Neutrophil (primary cell): ENCODE results near the gene SPANXC.
"Not testable (repeated sequence)": the region's sequence is repeated elsewhere in the genome, so short reads cannot be mapped to it uniquely, and the experiment has no call there.

Experiments
- H3K27ac ChIP-seq: fragments of 200-600 bp; sonication (generic); 2 replicates; pipeline ENCODE4 v1.5.1; 2016; ENCODE audit warnings: mild to moderate bottlenecking, moderate library complexity
- H3K27me3 ChIP-seq: fragments of 200-600 bp; sonication (generic); 2 replicates; pipeline ENCODE4 v1.6.0; 2016; ENCODE audit warnings: mild to moderate bottlenecking
- H3K36me3 ChIP-seq: fragments of 200-600 bp; sonication (generic); 2 replicates; pipeline ENCODE4 v1.5.1; 2017
- H3K4me1 ChIP-seq, 2 experiments: fragments of 200-600 bp in 1 of 2; sonication (generic) in 1 of 2; 1 replicate in 1 of 2; 2 replicates in 1 of 2; pipeline versions ENCODE4 v1.5.1 to v1.6.1; 2013 to 2016; ENCODE audit warnings: low read depth in 1 of 2, low read length in 1 of 2, mild to moderate bottlenecking in 1 of 2, moderate library complexity in 1 of 2; ENCODE audit not compliant: control insufficient read depth in 1 of 2, insufficient read depth in 1 of 2
- H3K4me3 ChIP-seq, 2 experiments: fragments of 200-600 bp in 1 of 2; sonication (generic) in 1 of 2; 1 replicate in 1 of 2; 2 replicates in 1 of 2; pipeline ENCODE4 v1.5.1; 2013 to 2016; ENCODE audit warnings: low read depth in 1 of 2, low read length in 1 of 2, mild to moderate bottlenecking in 1 of 2, moderate library complexity in 1 of 2
- H3K9me3 ChIP-seq: fragments of 200-600 bp; sonication (generic); 2 replicates; pipeline ENCODE4 v1.5.1; 2016
- CTCF ChIP-seq: fragments of 200-600 bp; sonication (generic); IDR thresholded peaks from 2 replicates; pipeline ENCODE4 v1.5.1; 2016; ENCODE audit warnings: antibody characterized with exemption

SPANXC gene

GRCh38 chrX:141242417-141242816, at the start of gene SPANXC:
Gene SPANXC (minus strand): TSS chrX:141242517. CDS start chrX:141242457, 60 bp downstream.
- not testable (repeated sequence) for H3K36me3 ChIP-seq, H3K4me3 ChIP-seq, H3K27me3 ChIP-seq, H3K9me3 ChIP-seq, H3K27ac ChIP-seq, H3K4me1 ChIP-seq

- H3K9me3 ChIP-seq: no peaks in the 10 kb centered on the region
- no peaks in the 10 kb centered on the region for H3K36me3 ChIP-seq
- TF ChIP-seq CTCF: no peak
- H3K27me3 ChIP-seq: no peaks in the 10 kb centered on the region
- no peaks in the 10 kb centered on the region for H3K4me1 ChIP-seq
- no peak overlapping the region for H3K4me3 ChIP-seq
- H3K27ac ChIP-seq: no peak overlapping the region
Observed at GRCh38 chrX:141279476-141279875, 37.2 kb upstream of the SPANXC start.

- TF ChIP-seq CTCF: no peak
- Histone ChIP-seq H3K9me3 (no peaks in the 10 kb centered on the region), H3K27ac (no peak overlapping the region), H3K4me1 (no peaks in the 10 kb centered on the region), H3K27me3 (no peaks in the 10 kb centered on the region), H3K36me3 (no peaks in the 10 kb centered on the region), H3K4me3 (no peak overlapping the region)
Observed at GRCh38 chrX:141278306-141278705, 36.0 kb upstream of the SPANXC start.

- H3K9me3 ChIP-seq: no peaks in the 10 kb centered on the region
- H3K27me3 ChIP-seq: no peaks in the 10 kb centered on the region
- TF ChIP-seq CTCF: no peak
- no peak overlapping the region for H3K27ac ChIP-seq
- H3K4me1 ChIP-seq: no peaks in the 10 kb centered on the region
- H3K4me3 ChIP-seq: no peak overlapping the region
- H3K36me3 ChIP-seq: no peaks in the 10 kb centered on the region
Observed at GRCh38 chrX:141258080-141258479, 15.8 kb upstream of the SPANXC start.

GRCh38 chrX:141221611-141222010, 20.7 kb downstream of the SPANXC start:
- no peak overlapping the region for H3K27ac ChIP-seq
- no peak for TF ChIP-seq CTCF

GRCh38 chrX:141220342-141221008, 21.8 kb downstream of the SPANXC start:
- no peak for TF ChIP-seq CTCF
- Histone ChIP-seq H3K27me3 (no peaks in the 10 kb centered on the region), H3K4me3 (no peak overlapping the region), H3K27ac (no peak overlapping the region), H3K9me3 (no peaks in the 10 kb centered on the region), H3K36me3 (no peaks in the 10 kb centered on the region), H3K4me1 (no peaks in the 10 kb centered on the region)

More at GRCh38 chrX:141221611-141222010, 20.7 kb downstream of the SPANXC start:
- no peaks in the 10 kb centered on the region for H3K36me3 ChIP-seq
- no peaks in the 10 kb centered on the region for H3K27me3 ChIP-seq
- no peaks in the 10 kb centered on the region for H3K4me1 ChIP-seq
- no peaks in the 10 kb centered on the region for H3K9me3 ChIP-seq
- no peak overlapping the region for H3K4me3 ChIP-seq
